Fibroblast of villous mesenchyme (primary cell): Measurements from ENCODE around the gene SMPDL3B. TPM values are rescaled to one million over a fixed set of nuclear protein-coding genes. Genes with fewer than 3 reads are reported as not detected.

Experiments
- DNase-seq: peaks from one replicate; pipeline ENCODE4 v3.0.0-alpha.2; 2010; ENCODE audit warnings: low read depth
- H3K4me3 ChIP-seq: 2 replicates; pipeline ENCODE4 v1.5.1; 2011; ENCODE audit warnings: low read depth, mild to moderate bottlenecking, low read length
- total RNA-seq: library from RNA; depleted of rRNA; stranded (reverse); fragments of >200 nt; gene quantifications from 2 replicates; pipeline ENCODE4 v1.2.3, GENCODE V29; 2012
- TF ChIP-seq, protein P1 (sequence below): IDR thresholded peaks from 2 replicates; pipeline ENCODE4 v1.5.1; 2012; ENCODE audit warnings: low read depth, mild to moderate bottlenecking, low read length; ENCODE audit not compliant: insufficient read depth

Gene SMPDL3B
- total RNA-seq, 1 donor: not detected

DNA sequence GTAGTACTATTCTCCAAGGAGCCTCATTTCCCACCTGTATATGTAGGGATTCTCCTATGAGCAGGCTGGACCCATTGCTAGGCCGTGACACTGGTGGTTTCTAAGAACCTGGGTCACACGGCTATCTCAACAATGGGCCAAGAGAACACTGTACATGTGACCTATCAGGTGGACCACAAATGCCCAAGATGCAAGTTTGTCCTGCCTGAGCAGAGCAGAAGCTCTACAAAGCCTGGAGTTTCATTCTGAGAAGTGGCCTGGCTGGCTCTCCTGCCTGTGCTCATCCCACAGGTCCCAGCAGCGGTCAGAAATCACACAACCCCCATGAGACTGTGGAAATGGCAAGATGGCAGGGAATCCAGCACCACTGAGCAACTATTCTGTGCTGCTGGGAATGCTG is 45.3 kb upstream of the SMPDL3B start:
- TF ChIP-seq, protein P1, sequence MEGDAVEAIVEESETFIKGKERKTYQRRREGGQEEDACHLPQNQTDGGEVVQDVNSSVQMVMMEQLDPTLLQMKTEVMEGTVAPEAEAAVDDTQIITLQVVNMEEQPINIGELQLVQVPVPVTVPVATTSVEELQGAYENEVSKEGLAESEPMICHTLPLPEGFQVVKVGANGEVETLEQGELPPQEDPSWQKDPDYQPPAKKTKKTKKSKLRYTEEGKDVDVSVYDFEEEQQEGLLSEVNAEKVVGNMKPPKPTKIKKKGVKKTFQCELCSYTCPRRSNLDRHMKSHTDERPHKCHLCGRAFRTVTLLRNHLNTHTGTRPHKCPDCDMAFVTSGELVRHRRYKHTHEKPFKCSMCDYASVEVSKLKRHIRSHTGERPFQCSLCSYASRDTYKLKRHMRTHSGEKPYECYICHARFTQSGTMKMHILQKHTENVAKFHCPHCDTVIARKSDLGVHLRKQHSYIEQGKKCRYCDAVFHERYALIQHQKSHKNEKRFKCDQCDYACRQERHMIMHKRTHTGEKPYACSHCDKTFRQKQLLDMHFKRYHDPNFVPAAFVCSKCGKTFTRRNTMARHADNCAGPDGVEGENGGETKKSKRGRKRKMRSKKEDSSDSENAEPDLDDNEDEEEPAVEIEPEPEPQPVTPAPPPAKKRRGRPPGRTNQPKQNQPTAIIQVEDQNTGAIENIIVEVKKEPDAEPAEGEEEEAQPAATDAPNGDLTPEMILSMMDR: no peak
- DNase-seq: no peak

DNA sequence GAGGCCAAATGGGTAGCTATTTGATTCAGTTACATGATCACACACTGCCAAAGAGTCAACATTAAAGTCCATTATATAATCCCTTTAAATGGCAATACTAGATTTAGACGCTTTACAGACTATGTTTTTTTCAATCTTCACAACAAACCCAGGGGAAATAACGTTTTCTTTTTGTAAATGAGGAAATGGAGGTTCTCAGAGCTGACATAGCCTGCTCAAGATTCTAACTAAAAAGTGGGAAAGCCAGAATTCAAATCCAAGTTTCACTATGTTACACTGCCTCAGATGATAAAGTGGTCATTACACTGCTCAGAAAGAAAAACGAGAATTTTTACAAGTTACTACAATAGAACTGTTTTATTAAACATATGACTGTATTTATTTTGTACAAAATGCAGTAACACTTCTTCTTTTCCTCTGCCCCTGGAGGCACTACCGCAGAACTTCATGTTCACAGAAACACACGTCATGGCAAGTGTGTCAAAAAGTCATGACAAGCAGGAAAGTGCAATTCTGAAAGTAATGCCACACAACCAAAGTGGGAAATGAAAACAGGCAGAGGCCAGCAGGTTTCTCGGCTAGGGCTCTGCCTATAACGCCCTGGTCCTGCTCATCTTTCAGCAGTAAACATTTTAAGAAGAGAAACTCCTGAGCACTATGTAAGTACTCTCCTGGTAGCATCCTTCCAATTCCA is 43.5 kb upstream of the SMPDL3B start:
- TF ChIP-seq, protein P1: no peak
- H3K4me3 ChIP-seq: no peak overlapping the region
- DNase-seq: no peak

More for the DNA sequence above, 45.3 kb upstream of the SMPDL3B start:
- no peak overlapping the region for H3K4me3 ChIP-seq

DNA sequence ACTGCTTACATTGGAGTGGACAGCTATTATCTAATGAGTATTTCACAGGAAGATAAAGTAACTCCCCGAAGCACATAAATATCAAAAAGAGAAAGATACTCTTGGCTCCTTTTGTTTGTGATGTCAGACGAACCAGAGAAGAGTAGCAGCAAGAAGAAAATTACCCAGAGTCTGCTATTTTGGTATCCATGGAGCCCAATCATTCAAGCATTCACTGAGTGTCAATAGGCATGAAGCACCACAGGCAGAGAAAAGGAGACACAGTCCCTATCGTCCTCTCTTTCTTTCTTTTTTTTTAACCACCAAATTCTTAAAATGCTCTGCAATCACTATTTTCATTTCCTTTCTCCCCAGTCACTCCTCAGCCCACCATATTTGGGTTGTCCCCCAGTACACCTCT is 40.3 kb upstream of the SMPDL3B start:
- TF ChIP-seq, protein P1: no peak
- no peak for DNase-seq
- H3K4me3 ChIP-seq: no peak overlapping the region

DNA sequence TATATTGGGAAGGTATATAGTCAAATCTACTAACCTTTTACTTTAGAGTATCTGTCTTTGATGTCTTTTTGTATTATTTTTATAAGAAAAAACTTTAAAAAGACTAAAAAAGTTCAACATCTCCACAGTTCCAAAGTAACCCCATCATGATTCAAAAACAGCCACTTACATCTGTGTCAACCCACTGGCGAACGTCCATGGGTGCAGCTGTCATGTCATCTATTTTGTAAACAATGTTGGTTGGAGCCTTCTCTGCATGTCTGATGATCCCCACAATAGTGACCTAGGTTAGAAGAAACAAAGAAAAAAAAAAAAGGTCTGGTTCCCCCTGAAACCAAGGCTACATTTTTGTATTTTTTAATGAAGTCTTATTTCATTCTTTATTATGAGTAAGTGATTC is 28.0 kb upstream of the SMPDL3B start:
- TF ChIP-seq, protein P1: no peak
- DNase-seq: no peak
- no peak overlapping the region for H3K4me3 ChIP-seq

DNA sequence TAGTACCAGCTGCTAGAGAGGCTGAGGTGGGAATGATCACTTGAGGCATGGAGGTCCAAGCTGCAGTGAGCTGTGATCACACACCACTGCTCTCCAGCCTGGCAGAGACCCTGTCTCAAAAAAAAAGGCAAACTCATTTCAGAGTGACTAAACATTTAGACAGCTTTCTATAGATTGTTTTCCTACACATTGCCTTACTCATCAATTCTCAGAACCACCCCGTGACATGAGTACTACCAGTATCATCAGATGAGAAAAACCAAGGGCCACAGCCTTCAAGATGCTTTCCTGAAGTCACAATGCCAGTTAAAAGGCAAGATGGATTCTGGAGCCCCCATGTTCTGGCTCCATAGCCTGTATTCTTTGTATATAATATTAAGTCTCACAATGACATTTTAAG is 22.4 kb upstream of the SMPDL3B start:
- no peak overlapping the region for H3K4me3 ChIP-seq
- DNase-seq: no peak
- TF ChIP-seq, protein P1: no peak

DNA sequence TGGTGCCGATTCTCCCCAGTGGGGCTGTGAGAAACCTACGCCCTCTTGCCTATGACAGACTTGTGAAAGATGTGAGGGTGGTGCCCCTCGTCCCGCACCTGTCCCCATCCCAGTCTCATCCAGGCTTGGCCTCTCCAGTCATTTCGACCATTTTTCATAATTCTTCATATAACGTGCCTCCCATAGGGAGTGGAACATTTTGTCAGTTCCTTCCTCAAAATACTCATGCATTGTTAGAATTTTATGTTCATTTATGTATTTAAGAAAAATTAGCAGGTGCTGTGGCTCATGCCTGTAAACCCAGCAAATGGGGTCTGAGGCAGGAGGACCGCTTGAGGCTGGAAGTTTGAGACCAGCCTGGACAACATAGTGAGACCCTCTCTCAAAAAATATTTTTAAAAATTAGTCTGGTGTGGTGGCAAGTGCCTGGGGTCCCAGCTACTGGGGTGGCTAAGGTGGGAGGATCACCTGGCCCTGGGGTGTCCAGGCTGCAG is 19.7 kb upstream of the SMPDL3B start:
- peak overlapping the region; percentile 30 for H3K4me3 ChIP-seq
- DNase-seq: no peak
- TF ChIP-seq, protein P1: no peak

DNA sequence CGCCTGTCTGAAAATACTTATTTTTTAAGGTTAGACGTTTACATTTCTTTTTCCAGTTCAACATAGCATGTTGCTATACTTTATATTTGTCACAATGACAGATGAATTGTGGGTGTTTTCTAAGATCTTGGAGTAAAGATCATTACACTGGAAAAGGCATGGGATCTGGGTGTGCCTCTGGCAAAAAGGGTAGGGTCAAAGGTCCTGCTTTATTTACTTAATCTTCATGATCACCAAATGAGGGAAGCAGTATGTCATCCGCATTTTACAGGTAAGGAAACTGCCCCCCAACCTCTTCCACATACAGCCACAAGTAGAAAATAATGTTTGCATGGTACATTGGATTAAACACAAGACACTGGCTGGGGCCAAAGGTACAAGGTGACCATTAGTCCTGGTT is 12.5 kb upstream of the SMPDL3B start:
- TF ChIP-seq, protein P1: no peak
- DNase-seq: no peak
- H3K4me3 ChIP-seq: no peak overlapping the region
